ENCODE data around the gene DUOXA2. TPM values are rescaled to one million over a fixed set of nuclear protein-coding genes. Genes with fewer than 3 reads are reported as not detected.
A peak's percentile ranks its signal among the peaks of the same experiment; 100 is the strongest.

The DUOXA2 gene
- polyA plus RNA-seq, 1 experiment: not detected

- H3K36me3 ChIP-seq (ENCODE audit: control insufficient read depth, insufficient read depth, low read length): no peaks in the 10 kb centered on the region; the same call in 1 of the 2 replicates
- peak; percentile 70 for TF ChIP-seq CTCF (IDR thresholded peaks at IDR 0.05; ENCODE audit: insufficient read depth, low read depth, low read length)
- ChIA-PET CTCF (interaction anchor here (0.6 to 5.3 kb wide), 15 partner anchors 9 to 501 kb away, joined by 3 to 29 read pairs (median 5); partner anchors contain the start of genes DUOX2 and DUOXA2), POLR2A (interaction anchor here (0.6 kb wide), 1 partner anchor 32 kb away, joined by 13 read pairs; no protein-coding TSS in a partner anchor)
- no peak for DNase-seq (ENCODE audit: low read depth)
- no peak overlapping the region for H3K4me3 ChIP-seq (ENCODE audit: low read depth, low read length)
- peaks cover 44% of the 10 kb centered on the region for H3K27me3 ChIP-seq (ENCODE audit: control insufficient read depth, insufficient read depth, low read length)
These were observed 12.5 kb downstream of the DUOXA2 start for GRCh38 chr15:45126535-45127158.

GRCh38 chr15:45128971-45129639 is 15.0 kb downstream of the DUOXA2 start:
- no peak for TF ChIP-seq CTCF (IDR thresholded peaks at IDR 0.05; ENCODE audit: insufficient read depth, low read depth, low read length)
- Histone ChIP-seq H3K27me3 (ENCODE audit: control insufficient read depth, insufficient read depth, low read length) (peaks cover 48% of the 10 kb centered on the region), H3K4me3 (ENCODE audit: low read depth, low read length) (no peak overlapping the region), H3K36me3 (ENCODE audit: control insufficient read depth, insufficient read depth, low read length) (no peaks in the 10 kb centered on the region; the same call in 1 of the 2 replicates)
- CTCF ChIA-PET: interaction anchor here (2.0 to 5.3 kb wide), 3 partner anchors 7 to 12 kb away, joined by 5 to 29 read pairs (median 12); no protein-coding TSS in a partner anchor
- POLR2A ChIA-PET: no interaction called here
- no peak for DNase-seq (ENCODE audit: low read depth)

- H3K27me3 ChIP-seq (ENCODE audit: control insufficient read depth, insufficient read depth, low read length): peaks cover 52% of the 10 kb centered on the region
- ChIA-PET POLR2A (no interaction called here), CTCF (interaction anchor here (1.0 to 5.3 kb wide), 5 partner anchors 8 to 33 kb away, joined by 3 to 29 read pairs (median 12); no protein-coding TSS in a partner anchor)
- H3K36me3 ChIP-seq (ENCODE audit: control insufficient read depth, insufficient read depth, low read length): no peaks in the 10 kb centered on the region; the same call in 1 of the 2 replicates
- no peak for TF ChIP-seq CTCF (IDR thresholded peaks at IDR 0.05; ENCODE audit: insufficient read depth, low read depth, low read length)
- H3K4me3 ChIP-seq (ENCODE audit: low read depth, low read length): no peak within 1 kb of the TSS
- no peak for DNase-seq (ENCODE audit: low read depth)
These were observed 15.6 kb downstream of the DUOXA2 start, which contains the start of the genes DUOX1 and DUOXA1 for GRCh38 chr15:45129651-45130129. Gene DUOX1, plus strand, starts transcription at chr15:45129994. Its CDS starts 1,973 bp downstream, at chr15:45131967. Gene DUOXA1, minus strand, starts transcription at chr15:45129879. Its CDS starts 6,865 bp downstream, at chr15:45123014.

- POLR2A ChIA-PET: no interaction called here
- TF ChIP-seq CTCF (IDR thresholded peaks at IDR 0.05; ENCODE audit: insufficient read depth, low read depth, low read length): no peak
- no peak overlapping the region for H3K4me3 ChIP-seq (ENCODE audit: low read depth, low read length)
- H3K36me3 ChIP-seq (ENCODE audit: control insufficient read depth, insufficient read depth, low read length): no peaks in the 10 kb centered on the region; the same call in 1 of the 2 replicates
- H3K27me3 ChIP-seq (ENCODE audit: control insufficient read depth, insufficient read depth, low read length): peaks cover 51% of the 10 kb centered on the region
- CTCF ChIA-PET: interaction anchor here (0.6 to 5.0 kb wide), 6 partner anchors 8 to 270 kb away, joined by 3 to 24 read pairs (median 4); no protein-coding TSS in a partner anchor
- DNase-seq (ENCODE audit: low read depth): no peak
These were observed 16.3 kb downstream of the DUOXA2 start for GRCh38 chr15:45130291-45131000.
